Measurements from ENCODE around the gene ENO2.

DNA sequence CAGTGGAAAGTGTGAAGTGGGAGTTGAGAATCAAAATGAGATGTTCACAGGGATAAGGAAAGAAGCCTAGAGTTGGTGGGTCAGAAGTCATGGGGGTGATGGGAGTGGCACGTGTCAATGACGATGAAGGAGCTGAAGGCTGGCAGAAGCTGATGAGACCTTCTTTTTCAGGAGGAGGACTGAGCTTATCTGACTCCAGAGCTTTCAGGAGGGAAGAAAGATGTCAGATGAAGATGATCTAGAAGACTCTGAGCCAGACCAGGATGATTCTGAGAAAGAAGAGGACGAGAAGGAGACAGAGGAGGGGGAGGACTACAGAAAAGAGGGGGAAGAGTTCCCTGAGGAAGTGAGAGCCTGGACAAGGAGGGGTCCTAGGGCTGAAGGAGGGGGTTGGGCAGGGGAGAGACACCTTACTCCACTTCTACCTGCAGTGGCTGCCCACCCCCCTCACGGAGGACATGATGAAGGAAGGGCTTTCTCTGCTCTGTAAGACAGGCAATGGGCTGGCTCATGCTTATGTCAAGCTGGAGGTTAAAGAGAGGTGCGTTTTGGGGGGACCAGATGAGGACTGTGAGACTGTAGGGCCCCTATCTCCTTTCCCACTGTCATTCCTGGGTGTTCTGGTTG lies 8.9 kb upstream of the ENO2 start:
- TF ChIP-seq, protein P1, sequence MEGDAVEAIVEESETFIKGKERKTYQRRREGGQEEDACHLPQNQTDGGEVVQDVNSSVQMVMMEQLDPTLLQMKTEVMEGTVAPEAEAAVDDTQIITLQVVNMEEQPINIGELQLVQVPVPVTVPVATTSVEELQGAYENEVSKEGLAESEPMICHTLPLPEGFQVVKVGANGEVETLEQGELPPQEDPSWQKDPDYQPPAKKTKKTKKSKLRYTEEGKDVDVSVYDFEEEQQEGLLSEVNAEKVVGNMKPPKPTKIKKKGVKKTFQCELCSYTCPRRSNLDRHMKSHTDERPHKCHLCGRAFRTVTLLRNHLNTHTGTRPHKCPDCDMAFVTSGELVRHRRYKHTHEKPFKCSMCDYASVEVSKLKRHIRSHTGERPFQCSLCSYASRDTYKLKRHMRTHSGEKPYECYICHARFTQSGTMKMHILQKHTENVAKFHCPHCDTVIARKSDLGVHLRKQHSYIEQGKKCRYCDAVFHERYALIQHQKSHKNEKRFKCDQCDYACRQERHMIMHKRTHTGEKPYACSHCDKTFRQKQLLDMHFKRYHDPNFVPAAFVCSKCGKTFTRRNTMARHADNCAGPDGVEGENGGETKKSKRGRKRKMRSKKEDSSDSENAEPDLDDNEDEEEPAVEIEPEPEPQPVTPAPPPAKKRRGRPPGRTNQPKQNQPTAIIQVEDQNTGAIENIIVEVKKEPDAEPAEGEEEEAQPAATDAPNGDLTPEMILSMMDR (conservative IDR thresholded peaks at IDR 0.05; ENCODE audit: low read depth, low read length): no peak
- no peak for TF ChIP-seq EZH2phosphoT487 (IDR thresholded peaks at IDR 0.05; ENCODE audit: borderline replicate concordance, low read length)
